Astrocyte (in vitro differentiated cells and primary cell): Measurements from ENCODE around the gene AMPD3. TPM values are rescaled to one million over a fixed set of nuclear protein-coding genes. Genes with fewer than 3 reads are reported as not detected.

Source experiments
- DNase-seq: peaks from one replicate; pipeline ENCODE4 v3.0.0-alpha.2; 2010; ENCODE audit warnings: low read depth
- FAIRE-seq: peaks from 2 replicates; lab custom pipeline; 2011; peaks lifted over from hg19 to GRCh38; lab: Jason Lieb, UNC
- H2AFZ ChIP-seq: 2 replicates; pipeline ENCODE4 v1.6.0; 2012; ENCODE audit warnings: low read depth, low read length, inconsistent platforms
- H3K27ac ChIP-seq: 2 replicates; pipeline ENCODE4 v1.5.1; 2011; ENCODE audit warnings: low read depth, low read length, inconsistent platforms
- H3K27me3 ChIP-seq: 2 replicates; pipeline ENCODE4 v1.6.0; 2011; ENCODE audit warnings: low read length, inconsistent platforms; ENCODE audit not compliant: insufficient read depth
- H3K36me3 ChIP-seq: 2 replicates; pipeline ENCODE4 v1.5.1; 2011; ENCODE audit warnings: low read length, inconsistent platforms; ENCODE audit not compliant: insufficient read depth
- H3K4me1 ChIP-seq: 2 replicates; pipeline ENCODE4 v1.5.1; 2011; ENCODE audit warnings: low read length, inconsistent platforms; ENCODE audit not compliant: insufficient read depth
- H3K4me2 ChIP-seq: 2 replicates; pipeline ENCODE4 v1.6.0; 2012; ENCODE audit warnings: low read length, inconsistent platforms
- H3K4me3 ChIP-seq: 2 replicates; pipeline ENCODE4 v1.5.1; 2011; ENCODE audit warnings: low read depth, mild to moderate bottlenecking, low read length, inconsistent platforms; ENCODE audit not compliant: insufficient read depth
- H3K79me2 ChIP-seq: 2 replicates; pipeline ENCODE4 v1.6.0; 2012; ENCODE audit warnings: mild to moderate bottlenecking, low read length, inconsistent platforms; ENCODE audit not compliant: insufficient read depth
- H3K9ac ChIP-seq: 2 replicates; pipeline ENCODE4 v1.6.0; 2012; ENCODE audit warnings: mild to moderate bottlenecking, low read length, inconsistent platforms
- H3K9me3 ChIP-seq: 2 replicates; pipeline ENCODE4 v1.5.1; 2012; ENCODE audit warnings: low read depth, mild to moderate bottlenecking, low read length, inconsistent platforms; ENCODE audit not compliant: insufficient read depth
- H4K20me1 ChIP-seq: 2 replicates; pipeline ENCODE4 v1.6.0; 2012; ENCODE audit warnings: low read length, inconsistent platforms; ENCODE audit not compliant: insufficient read depth
- H3K27ac Mint-ChIP-seq: one replicate; pipeline ENCODE4 v1.8.0; 2021; ENCODE audit warnings: mild to moderate bottlenecking, mixed read lengths; ENCODE audit not compliant: unreplicated experiment
- H3K27me3 Mint-ChIP-seq: one replicate; pipeline ENCODE4 v1.8.0; 2021; ENCODE audit warnings: low read depth, mixed read lengths; ENCODE audit not compliant: unreplicated experiment
- H3K36me3 Mint-ChIP-seq: one replicate; pipeline ENCODE4 v1.8.0; 2021; ENCODE audit warnings: low read depth, mixed read lengths; ENCODE audit not compliant: unreplicated experiment
- H3K4me1 Mint-ChIP-seq: one replicate; pipeline ENCODE4 v1.8.0; 2021; ENCODE audit warnings: low read depth, mixed read lengths; ENCODE audit not compliant: unreplicated experiment
- H3K4me3 Mint-ChIP-seq: one replicate; pipeline ENCODE4 v1.8.0; 2021; ENCODE audit warnings: mild to moderate bottlenecking, moderate library complexity, mixed read lengths; ENCODE audit not compliant: unreplicated experiment
- H3K9me3 Mint-ChIP-seq: one replicate; pipeline ENCODE4 v1.8.0; 2021; ENCODE audit warnings: mild to moderate bottlenecking, mixed read lengths; ENCODE audit not compliant: unreplicated experiment
- EZH2 ChIP-seq: IDR thresholded peaks from 2 replicates; pipeline ENCODE4 v1.6.1; 2012; ENCODE audit warnings: mild to moderate bottlenecking, low read length, inconsistent platforms; ENCODE audit not compliant: insufficient read depth
- total RNA-seq: library from RNA; stranded (reverse); gene quantifications from 2 replicates; pipeline ENCODE4 v1.2.1, GENCODE V29; 2021
- TF ChIP-seq, protein P1 (sequence below): IDR thresholded peaks from 2 replicates; pipeline ENCODE4 v1.5.1; 2011; ENCODE audit warnings: low read depth, mild to moderate bottlenecking, inconsistent platforms, low read length, moderate library complexity; ENCODE audit not compliant: insufficient read depth

AMPD3 gene
- total RNA-seq, 1 donor from 2014 or later: 5.6 TPM

DNA sequence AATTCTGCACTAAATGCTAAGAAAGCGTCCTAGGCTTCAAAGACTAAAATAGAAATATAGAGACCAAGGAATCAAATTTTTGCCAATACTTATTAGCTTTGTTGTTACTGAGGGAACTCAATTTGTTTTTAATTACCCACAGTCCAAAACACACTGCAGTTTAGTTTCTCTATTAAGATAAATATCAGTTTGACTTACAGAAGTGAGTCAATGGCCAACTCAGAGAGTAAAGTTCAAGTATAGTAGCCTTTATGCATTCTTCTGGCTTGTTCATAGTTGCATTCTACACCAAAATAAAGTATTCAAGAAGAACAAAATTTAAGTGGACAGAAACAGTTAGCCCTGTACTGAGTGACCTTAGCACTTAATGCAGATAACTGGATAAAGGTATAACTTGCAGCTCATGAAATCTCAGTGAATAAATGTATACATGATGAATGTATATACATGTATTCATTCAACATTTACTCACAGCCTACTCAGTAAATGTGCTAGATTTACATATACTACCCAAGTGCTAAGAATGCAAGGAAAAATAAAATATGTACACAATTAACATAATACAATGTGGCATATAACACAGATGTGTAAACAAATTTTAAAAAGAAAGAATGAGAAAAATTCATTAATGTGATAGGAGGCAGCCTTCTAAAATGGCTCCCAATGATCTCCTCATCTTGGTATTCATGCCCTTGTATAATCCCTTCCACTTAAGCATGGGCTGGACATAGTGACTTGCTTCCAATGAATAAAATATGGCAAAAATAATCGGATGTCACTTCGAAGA is 95.6 kb downstream of the AMPD3 start:
- peak; percentile 64 for DNase-seq
- no peak for TF ChIP-seq EZH2
- TF ChIP-seq, protein P1, sequence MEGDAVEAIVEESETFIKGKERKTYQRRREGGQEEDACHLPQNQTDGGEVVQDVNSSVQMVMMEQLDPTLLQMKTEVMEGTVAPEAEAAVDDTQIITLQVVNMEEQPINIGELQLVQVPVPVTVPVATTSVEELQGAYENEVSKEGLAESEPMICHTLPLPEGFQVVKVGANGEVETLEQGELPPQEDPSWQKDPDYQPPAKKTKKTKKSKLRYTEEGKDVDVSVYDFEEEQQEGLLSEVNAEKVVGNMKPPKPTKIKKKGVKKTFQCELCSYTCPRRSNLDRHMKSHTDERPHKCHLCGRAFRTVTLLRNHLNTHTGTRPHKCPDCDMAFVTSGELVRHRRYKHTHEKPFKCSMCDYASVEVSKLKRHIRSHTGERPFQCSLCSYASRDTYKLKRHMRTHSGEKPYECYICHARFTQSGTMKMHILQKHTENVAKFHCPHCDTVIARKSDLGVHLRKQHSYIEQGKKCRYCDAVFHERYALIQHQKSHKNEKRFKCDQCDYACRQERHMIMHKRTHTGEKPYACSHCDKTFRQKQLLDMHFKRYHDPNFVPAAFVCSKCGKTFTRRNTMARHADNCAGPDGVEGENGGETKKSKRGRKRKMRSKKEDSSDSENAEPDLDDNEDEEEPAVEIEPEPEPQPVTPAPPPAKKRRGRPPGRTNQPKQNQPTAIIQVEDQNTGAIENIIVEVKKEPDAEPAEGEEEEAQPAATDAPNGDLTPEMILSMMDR: no peak
- Histone ChIP-seq H4K20me1 (no peaks in the 10 kb centered on the region), H2AFZ (no peak overlapping the region), H3K4me1 (peaks cover 11% of the 10 kb centered on the region), H3K36me3 (no peaks in the 10 kb centered on the region), H3K4me2 (peak overlapping the region; percentile 40), H3K4me3 (no peak overlapping the region), H3K9ac (no peak overlapping the region), H3K27ac (peak overlapping the region; percentile 31), H3K27me3 (no peaks in the 10 kb centered on the region), H3K9me3 (no peaks in the 10 kb centered on the region), H3K79me2 (no peaks in the 10 kb centered on the region)
- Mint-ChIP-seq H3K9me3 (no peaks in the 10 kb centered on the region), H3K4me3 (no peak overlapping the region), H3K4me1 (peaks cover 7% of the 10 kb centered on the region), H3K36me3 (no peaks in the 10 kb centered on the region), H3K27ac (no peak overlapping the region), H3K27me3 (peaks cover 4% of the 10 kb centered on the region)
- peak; percentile 97 for FAIRE-seq

- H3K4me3 Mint-ChIP-seq: no peak overlapping the region
- no peaks in the 10 kb centered on the region for H3K9me3 Mint-ChIP-seq
- H3K36me3 ChIP-seq: no peaks in the 10 kb centered on the region
- FAIRE-seq (no peak), DNase-seq (no peak)
- no peak overlapping the region for H3K4me3 ChIP-seq
- peaks cover 1% of the 10 kb centered on the region for H3K27me3 ChIP-seq
- no peaks in the 10 kb centered on the region for H3K79me2 ChIP-seq
- no peaks in the 10 kb centered on the region for H3K9me3 ChIP-seq
- H3K4me1 ChIP-seq: peaks cover 11% of the 10 kb centered on the region
- no peak overlapping the region for H3K27ac Mint-ChIP-seq
- H3K36me3 Mint-ChIP-seq: no peaks in the 10 kb centered on the region
- peaks cover 4% of the 10 kb centered on the region for H3K27me3 Mint-ChIP-seq
- no peaks in the 10 kb centered on the region for H4K20me1 ChIP-seq
- no peak overlapping the region for H3K4me2 ChIP-seq
- H2AFZ ChIP-seq: no peak overlapping the region
- H3K4me1 Mint-ChIP-seq: peaks cover 7% of the 10 kb centered on the region
- TF ChIP-seq, protein P1: no peak
- TF ChIP-seq EZH2: no peak
- H3K27ac ChIP-seq: no peak overlapping the region
- no peak overlapping the region for H3K9ac ChIP-seq
Measured at GRCh38 chr11:10551290-10551592, 96.2 kb downstream of the AMPD3 start.

GRCh38 chr11:10551845-10552352 is 96.8 kb downstream of the AMPD3 start:
- no peak overlapping the region for H2AFZ ChIP-seq
- no peaks in the 10 kb centered on the region for H3K9me3 Mint-ChIP-seq
- H3K36me3 Mint-ChIP-seq: no peaks in the 10 kb centered on the region
- no peaks in the 10 kb centered on the region for H3K79me2 ChIP-seq
- no peak for FAIRE-seq
- no peaks in the 10 kb centered on the region for H4K20me1 ChIP-seq
- peaks cover 5% of the 10 kb centered on the region for H3K27me3 ChIP-seq
- no peak for TF ChIP-seq EZH2
- TF ChIP-seq, protein P1: no peak
- H3K4me3 Mint-ChIP-seq: no peak overlapping the region
- H3K9ac ChIP-seq: no peak overlapping the region
- peaks cover 11% of the 10 kb centered on the region for H3K4me1 ChIP-seq
- H3K27me3 Mint-ChIP-seq: peaks cover 6% of the 10 kb centered on the region
- H3K9me3 ChIP-seq: no peaks in the 10 kb centered on the region
- DNase-seq: no peak
- H3K4me1 Mint-ChIP-seq: peaks cover 7% of the 10 kb centered on the region
- H3K27ac Mint-ChIP-seq: no peak overlapping the region
- H3K4me2 ChIP-seq: no peak overlapping the region
- no peak overlapping the region for H3K27ac ChIP-seq
- no peaks in the 10 kb centered on the region for H3K36me3 ChIP-seq
- no peak overlapping the region for H3K4me3 ChIP-seq
